Activated CD4-positive, alpha-beta T cell treated with anti-CD3 and anti-CD28 coated beads, Interleukin-2, Interleukin-4, amounts not matched to agents 100 ng/mL and 50 ng/mL, durations not matched to agents 16 hours and 8 hours (primary cell): ENCODE measurements around the gene TIMP3.
"Not testable (repeated sequence)": the region's sequence is repeated elsewhere in the genome, so short reads cannot be mapped to it uniquely, and the experiment has no call there.

Experiments used
- DNase-seq: peaks from one replicate; pipeline ENCODE4 v3.0.0-alpha.2; 2020; ENCODE audit warnings: low spot score

The TIMP3 gene

DNA sequence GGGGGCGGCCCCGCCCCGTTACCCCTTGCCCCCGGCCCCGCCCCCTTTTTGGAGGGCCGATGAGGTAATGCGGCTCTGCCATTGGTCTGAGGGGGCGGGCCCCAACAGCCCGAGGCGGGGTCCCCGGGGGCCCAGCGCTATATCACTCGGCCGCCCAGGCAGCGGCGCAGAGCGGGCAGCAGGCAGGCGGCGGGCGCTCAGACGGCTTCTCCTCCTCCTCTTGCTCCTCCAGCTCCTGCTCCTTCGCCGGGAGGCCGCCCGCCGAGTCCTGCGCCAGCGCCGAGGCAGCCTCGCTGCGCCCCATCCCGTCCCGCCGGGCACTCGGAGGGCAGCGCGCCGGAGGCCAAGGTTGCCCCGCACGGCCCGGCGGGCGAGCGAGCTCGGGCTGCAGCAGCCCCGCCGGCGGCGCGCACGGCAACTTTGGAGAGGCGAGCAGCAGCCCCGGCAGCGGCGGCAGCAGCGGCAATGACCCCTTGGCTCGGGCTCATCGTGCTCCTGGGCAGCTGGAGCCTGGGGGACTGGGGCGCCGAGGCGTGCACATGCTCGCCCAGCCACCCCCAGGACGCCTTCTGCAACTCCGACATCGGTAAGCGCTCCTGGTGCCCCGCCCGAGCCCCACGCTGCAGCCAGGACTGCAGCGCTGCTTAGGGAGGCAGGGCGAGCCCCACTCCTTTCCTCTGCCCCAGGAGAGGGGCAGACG lies at the start of gene TIMP3:
TIMP3 (plus strand) TSS at position 169 of the 700 bp plus-strand sequence; CDS start at position 466, 297 bp downstream.
- DNase-seq: no peak

GRCh38 chr22:32752326-32752725 lies 49.2 kb upstream of the TIMP3 start:
- DNase-seq: no peak

- DNase-seq: no peak
Observed at GRCh38 chr22:32752816-32753520, 48.5 kb upstream of the TIMP3 start.

DNA sequence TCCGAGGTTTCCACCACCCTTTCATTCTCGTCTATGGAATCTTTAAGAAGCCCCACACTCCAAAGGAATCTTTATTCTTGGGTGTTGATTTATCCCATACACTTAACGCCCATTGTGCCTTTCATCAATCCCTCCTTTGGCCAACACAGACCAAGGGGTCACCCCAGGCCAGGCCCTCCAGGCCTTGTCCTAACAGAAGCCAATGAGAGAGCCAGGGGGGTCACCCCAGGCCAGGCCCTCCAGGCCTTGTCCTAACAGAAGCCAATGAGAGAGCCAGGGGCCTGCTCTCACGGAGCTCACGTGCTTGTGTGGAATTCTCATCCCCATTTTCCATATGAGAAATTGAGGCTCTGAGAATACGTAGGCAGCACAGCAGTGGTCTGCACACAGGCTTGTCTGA lies 47.9 kb upstream of the TIMP3 start:
- DNase-seq: no peak

DNA sequence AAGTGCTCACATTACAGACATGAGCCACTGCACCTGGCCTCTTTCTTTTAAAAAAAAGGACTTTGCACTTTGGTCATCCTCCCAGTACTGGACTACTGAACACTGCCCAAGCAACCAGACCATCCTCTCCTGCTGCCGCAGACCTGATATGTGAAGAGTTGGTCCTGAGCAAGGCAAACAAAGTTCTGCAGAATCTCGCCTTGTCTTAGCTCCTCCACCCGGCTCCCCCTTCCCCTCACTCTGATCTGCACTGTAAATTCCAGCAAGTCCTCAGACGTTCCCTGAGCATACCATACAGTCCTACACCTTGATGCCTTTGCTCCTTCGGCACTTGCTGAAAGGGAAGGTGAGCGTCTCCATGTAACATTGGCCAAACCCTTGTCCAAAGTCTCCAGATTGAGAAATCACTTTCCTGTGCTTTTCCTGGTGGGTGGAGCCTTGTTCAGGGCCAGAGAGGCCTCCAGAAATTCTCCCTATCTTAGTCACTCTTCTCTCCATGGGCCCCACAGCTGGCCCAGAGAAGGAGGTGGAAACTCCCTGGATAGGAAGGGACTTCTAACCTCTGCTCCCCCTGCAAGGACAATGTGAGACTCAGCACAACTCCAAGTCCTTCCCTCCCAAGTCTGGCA lies 47.0 kb upstream of the TIMP3 start:
- DNase-seq: no peak

DNA sequence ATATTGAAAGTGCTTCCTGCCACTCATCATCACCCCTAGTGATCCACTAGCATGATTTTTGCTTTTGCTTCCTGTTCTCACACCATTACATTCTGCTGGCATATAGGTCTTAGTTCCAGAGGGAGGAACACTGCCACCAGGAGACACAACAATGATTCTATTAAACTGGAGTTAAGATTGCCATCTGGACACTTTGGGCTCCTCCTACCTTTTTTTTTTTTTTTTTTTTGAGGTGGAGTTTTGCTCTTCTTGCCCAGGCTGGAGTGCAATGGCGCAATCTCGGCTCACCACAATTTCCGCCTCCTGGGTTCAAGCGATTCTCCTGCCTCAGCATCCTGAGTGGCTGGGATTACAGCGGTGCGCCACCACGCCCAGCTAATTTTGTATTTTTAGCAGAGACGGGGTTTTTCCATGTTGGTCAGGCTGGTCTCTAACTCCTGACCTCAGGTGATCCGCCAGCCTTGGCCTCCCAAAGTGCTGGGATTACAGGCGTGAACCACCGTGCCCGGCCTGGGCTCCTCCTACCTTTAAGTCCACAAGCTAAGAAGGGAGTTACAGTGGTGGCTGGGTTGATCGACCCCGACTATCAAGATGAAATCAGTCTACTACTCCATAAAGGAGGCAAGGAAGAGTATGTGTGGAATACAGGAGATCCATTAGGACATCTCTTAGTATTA lies 44.3 kb upstream of the TIMP3 start:
- not testable (repeated sequence) for DNase-seq

- no peak for DNase-seq
Observed at GRCh38 chr22:32758866-32759385, 42.6 kb upstream of the TIMP3 start.

GRCh38 chr22:32760396-32760795 lies 41.1 kb upstream of the TIMP3 start:
- no peak for DNase-seq

GRCh38 chr22:32760815-32761214 lies 40.7 kb upstream of the TIMP3 start:
- DNase-seq: no peak

DNA sequence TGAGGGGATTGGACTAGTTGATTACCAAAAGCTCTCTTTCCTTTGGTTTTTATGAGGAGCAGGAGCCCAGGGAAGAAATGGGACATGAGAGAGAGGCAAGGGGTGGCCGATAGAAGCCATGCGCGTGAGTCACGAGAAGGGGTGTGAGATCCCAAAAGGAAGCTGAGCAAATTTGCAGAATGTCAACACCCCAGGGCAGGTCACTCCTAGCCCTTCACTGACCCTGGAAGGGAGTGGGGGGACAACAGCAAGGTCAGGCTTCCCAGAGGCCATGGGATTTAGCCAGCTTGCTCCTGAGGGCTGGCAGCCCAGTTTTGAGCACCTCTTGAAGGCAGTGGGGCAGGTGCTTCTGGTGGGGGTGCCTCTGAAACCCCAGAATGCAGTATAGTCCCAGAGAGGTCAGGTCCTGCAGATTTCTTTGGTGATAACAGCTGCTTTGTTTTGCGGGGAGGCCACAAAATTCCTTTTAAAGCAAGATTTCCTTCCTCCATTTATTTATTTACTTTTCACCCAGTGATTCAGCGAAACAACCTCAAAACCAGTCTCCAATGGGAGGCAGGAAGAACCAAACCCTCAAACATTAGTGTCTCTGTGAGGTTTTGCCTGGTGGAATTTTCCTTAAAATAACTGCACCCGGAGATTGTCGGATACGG lies 40.1 kb upstream of the TIMP3 start:
- no peak for DNase-seq

DNA sequence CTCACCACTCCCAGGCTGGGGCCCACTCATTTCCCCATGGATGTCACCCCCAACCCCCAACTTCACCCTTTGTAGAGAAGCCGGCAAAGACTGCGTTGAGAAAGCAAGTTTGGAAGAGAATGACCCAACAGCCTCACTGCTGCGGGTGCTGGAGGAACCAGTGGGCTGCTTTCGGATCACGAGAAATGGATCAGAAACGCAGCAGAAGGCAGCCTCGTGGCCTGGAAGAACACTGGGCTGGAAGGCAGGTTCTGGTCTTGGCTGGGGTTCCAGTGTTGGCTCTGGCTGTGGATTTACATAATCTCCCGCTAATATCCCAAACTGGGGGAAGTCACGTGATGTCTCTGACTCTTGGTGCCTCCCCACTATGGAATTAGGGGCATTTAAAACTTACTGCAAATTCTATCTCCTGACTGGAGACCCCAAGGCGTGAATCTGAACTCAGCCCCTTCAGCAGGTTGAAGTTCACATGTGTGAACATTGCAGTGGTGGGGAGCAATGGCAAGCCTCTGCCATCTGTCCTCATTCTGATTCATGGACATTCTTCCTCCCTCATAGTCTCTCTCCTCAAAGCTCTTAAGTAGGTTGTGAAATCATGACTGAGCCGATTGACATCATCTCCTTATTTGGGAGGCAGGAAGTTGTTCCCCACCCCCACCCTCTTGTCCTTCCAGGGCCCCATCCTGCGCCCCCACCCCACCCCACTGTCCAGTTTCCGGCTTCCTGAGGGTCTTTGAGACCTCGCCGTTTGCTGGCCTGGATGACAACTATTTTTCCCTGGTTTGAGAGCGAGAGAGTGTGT lies 37.0 kb upstream of the TIMP3 start:
- DNase-seq: no peak

- no peak for DNase-seq
Observed at GRCh38 chr22:32765132-32765618, 36.3 kb upstream of the TIMP3 start.

DNA sequence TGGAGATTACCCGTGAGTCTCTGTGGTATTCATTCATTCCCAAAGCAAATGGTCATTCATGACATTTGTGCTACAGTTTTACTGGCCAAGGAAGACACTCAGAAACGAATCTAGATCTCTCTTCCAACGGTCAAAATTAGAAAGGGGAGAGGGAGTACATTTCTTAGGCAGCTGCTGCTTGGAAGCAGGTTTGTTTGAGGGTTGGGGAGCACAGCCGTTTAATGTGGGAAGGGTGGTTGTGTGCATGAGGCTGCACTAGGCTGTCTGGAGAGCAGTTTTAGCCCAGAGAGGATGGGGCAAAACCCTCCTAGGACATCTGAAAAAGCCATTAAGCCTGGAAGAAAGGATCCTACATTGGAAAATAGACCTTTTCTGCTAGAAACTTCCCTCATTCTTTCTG lies 29.7 kb upstream of the TIMP3 start:
- no peak for DNase-seq

DNA sequence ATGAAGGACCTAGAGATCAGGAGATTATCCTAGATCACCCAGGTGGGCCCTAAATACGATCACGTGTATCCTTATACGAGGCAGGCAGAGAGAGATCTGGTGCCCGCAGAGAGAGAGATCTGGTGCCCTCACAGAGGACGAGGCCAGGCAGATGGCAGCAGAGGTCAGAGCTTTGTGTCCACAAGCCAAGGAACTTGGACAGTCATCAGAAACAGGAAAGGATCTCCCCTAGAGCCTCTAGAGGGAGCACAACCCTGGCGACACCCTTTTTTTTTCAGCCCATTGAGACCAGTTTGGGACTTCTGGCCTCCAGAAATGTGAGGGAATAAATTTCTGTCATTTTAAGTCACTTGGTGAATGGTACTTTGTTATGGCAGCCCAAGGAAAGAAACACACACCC lies 25.5 kb upstream of the TIMP3 start:
- DNase-seq: no peak

DNA sequence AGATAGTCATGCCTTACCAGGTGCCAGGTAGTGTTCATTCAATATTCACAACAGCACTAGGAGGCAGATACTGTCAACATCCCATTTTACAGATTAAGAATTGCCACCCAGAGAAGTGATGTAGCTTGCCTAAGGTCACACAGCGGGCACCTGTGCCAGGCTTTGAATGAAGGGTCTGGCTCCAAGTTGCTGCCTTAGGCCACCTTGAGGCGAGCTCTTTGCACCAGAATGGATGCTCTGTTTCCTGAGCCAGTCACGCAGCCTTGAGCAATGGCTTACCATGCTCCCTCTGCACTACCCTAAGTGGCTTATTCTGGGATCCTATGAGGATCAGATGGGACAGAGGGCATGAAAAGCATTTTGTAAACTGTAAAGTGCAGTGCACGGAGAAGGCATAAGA lies 25.1 kb upstream of the TIMP3 start:
- no peak for DNase-seq

GRCh38 chr22:32776802-32777201 lies 24.7 kb upstream of the TIMP3 start:
- DNase-seq: no peak

DNA sequence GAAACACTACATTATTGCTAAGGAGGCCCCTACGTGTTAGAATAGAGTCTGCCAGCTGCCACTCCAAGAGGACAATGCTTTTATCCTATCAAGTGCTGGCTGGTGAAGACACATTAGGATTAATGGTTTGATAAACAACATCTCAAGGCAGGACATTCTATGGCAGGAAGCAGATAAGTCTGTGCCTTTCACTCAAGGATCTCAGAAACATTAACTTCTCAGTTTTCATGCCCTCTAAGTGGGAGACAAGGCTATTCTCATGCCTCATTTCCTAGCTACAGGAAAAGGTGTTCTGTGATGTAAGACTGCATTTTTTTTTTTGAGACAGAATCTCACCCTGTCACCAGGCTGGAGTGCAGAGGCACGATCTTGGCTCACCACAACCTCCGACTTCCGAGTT lies 23.5 kb upstream of the TIMP3 start:
- no peak for DNase-seq

DNA sequence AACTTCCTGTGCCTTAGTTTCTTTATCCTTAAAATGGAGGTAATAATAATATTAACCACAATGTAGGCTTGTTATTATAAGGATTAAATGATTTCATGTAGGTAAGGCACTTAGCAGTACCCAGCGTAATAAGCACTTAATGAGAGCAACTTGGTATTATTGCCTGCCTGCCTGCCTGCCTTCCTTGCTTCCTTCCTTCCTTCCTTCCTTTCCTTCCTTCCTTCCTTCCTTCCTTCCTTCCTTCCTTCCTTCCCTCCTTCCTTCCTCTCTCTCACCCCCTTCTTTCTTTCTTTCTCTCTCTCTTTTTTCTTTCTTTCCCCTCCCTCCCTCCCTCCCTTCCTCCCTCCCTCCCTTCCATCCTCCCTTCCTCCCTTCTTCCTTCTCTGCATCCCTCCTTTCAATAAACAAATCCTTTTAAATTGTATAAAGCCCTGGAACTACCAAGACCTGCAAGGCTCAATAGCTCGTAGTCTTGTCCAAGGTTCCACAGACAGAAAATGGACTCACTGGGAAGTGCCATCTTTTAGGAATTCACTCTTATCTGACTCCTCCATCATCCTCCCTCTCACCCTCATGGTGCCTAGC lies 20.7 kb upstream of the TIMP3 start:
- no peak for DNase-seq

DNA sequence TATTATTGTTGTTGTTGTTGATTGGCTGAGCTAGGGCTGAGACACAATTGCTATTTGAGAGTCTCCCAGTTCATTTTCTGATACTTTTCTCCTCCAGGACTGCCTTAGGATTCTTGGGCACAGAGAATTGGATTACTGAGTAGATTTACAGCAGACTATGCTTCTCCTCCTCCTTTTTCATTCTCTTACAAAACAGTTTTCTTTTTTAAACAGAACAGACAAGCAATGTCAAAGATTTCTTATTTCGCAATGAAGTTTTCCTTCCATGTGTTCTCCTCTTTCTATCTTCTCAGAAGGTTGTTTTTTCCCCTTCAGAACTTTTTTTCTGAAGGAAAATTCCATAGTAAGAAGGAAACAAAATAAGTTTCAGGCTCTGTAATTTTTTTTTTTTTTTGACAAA lies 19.8 kb upstream of the TIMP3 start:
- DNase-seq: no peak

DNA sequence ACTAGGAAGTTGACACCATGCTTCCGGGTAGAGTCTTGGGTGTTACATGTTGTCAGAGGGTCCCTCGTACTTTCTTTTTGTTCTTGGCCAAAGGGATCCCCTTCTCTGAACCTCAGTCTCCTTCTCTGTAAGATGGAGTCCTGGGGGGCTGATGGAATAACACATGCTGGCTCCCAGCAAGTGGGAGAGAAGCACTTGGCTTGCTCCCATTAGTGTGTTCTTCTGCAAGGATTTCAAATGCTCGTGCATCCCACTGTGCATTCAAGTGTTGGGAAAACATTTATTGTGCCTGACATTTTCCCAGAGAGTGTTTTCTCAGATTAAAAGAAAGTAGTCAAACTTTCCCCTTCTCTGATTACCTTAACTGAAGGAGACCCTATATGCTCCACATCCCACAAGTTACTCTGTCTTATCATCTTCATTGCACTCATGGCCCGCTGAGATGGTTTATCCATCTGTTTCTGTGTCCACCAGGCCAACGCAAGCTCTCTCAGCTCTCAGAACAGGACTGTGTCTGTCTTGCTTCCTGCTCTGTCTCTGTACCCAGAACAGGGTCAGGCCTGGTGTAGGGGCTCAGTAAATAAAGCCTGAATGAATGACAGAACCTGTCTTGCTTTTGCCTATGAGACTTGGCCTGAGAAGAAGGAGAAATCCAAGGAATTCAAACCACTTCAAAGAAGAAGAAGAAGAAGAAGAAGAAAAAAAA lies 16.0 kb upstream of the TIMP3 start:
- DNase-seq: no peak
